WERI-Rb-1 (cell line): ENCODE data around the gene SCN2B.

Source experiments
- DNase-seq: peaks from one replicate; pipeline ENCODE4 v3.0.0-alpha.2; 2020
- H3K27ac ChIP-seq: fragments of 250-450 bp; sonication (Bioruptor Pico); 2 replicates; pipeline ENCODE4 v1.5.1; 2020; ENCODE audit warnings: mild to moderate bottlenecking, moderate library complexity
- H3K27me3 ChIP-seq: fragments of 250-450 bp; sonication (Bioruptor Pico); 2 replicates; pipeline ENCODE4 v1.5.1; 2021; ENCODE audit warnings: mild to moderate bottlenecking, low read depth, moderate library complexity; ENCODE audit not compliant: insufficient read depth, severe bottlenecking
- H3K36me3 ChIP-seq: fragments of 250-450 bp; sonication (Bioruptor Pico); 2 replicates; pipeline ENCODE4 v1.5.1; 2020; ENCODE audit warnings: mild to moderate bottlenecking, moderate library complexity
- H3K4me3 ChIP-seq: 2 replicates; pipeline ENCODE4 v1.5.1; 2011; ENCODE audit warnings: low read depth, mild to moderate bottlenecking, control low read depth, low read length
- H3K9me3 ChIP-seq: fragments of 250-450 bp; sonication (Bioruptor Pico); 2 replicates; pipeline ENCODE4 v1.5.1; 2021; ENCODE audit warnings: mild to moderate bottlenecking, moderate library complexity; ENCODE audit not compliant: severe bottlenecking
- TF ChIP-seq, protein P1 (sequence below): IDR thresholded peaks from 2 replicates; pipeline ENCODE4 v1.5.1; 2011; ENCODE audit warnings: low read depth, mild to moderate bottlenecking, control low read depth, inconsistent platforms, low read length

Gene SCN2B

GRCh38 chr11:118124929-118125535 lies 51.4 kb downstream of the SCN2B start:
- no peak overlapping the region for H3K4me3 ChIP-seq
- H3K27ac ChIP-seq: no peak overlapping the region
- TF ChIP-seq, protein P1, sequence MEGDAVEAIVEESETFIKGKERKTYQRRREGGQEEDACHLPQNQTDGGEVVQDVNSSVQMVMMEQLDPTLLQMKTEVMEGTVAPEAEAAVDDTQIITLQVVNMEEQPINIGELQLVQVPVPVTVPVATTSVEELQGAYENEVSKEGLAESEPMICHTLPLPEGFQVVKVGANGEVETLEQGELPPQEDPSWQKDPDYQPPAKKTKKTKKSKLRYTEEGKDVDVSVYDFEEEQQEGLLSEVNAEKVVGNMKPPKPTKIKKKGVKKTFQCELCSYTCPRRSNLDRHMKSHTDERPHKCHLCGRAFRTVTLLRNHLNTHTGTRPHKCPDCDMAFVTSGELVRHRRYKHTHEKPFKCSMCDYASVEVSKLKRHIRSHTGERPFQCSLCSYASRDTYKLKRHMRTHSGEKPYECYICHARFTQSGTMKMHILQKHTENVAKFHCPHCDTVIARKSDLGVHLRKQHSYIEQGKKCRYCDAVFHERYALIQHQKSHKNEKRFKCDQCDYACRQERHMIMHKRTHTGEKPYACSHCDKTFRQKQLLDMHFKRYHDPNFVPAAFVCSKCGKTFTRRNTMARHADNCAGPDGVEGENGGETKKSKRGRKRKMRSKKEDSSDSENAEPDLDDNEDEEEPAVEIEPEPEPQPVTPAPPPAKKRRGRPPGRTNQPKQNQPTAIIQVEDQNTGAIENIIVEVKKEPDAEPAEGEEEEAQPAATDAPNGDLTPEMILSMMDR: no peak
- H3K36me3 ChIP-seq: no peaks in the 10 kb centered on the region
- H3K9me3 ChIP-seq: peaks cover 2% of the 10 kb centered on the region
- DNase-seq: no peak
- no peaks in the 10 kb centered on the region for H3K27me3 ChIP-seq

GRCh38 chr11:118120793-118121192 lies 55.6 kb downstream of the SCN2B start:
- Histone ChIP-seq H3K36me3 (no peaks in the 10 kb centered on the region), H3K27ac (no peak overlapping the region), H3K27me3 (no peaks in the 10 kb centered on the region), H3K4me3 (no peak overlapping the region), H3K9me3 (peaks cover 3% of the 10 kb centered on the region)
- no peak for DNase-seq
- TF ChIP-seq, protein P1: no peak

GRCh38 chr11:118117790-118118601 lies 58.4 kb downstream of the SCN2B start:
- DNase-seq: no peak
- Histone ChIP-seq H3K9me3 (peaks cover 3% of the 10 kb centered on the region), H3K36me3 (no peaks in the 10 kb centered on the region), H3K27ac (no peak overlapping the region), H3K27me3 (no peaks in the 10 kb centered on the region), H3K4me3 (no peak overlapping the region)
- TF ChIP-seq, protein P1: no peak

GRCh38 chr11:118115048-118115447 lies 61.4 kb downstream of the SCN2B start:
- Histone ChIP-seq H3K27me3 (no peaks in the 10 kb centered on the region), H3K4me3 (no peak overlapping the region), H3K27ac (no peak overlapping the region), H3K36me3 (no peaks in the 10 kb centered on the region), H3K9me3 (peaks cover 1% of the 10 kb centered on the region)
- TF ChIP-seq, protein P1: no peak
- DNase-seq: no peak

DNA sequence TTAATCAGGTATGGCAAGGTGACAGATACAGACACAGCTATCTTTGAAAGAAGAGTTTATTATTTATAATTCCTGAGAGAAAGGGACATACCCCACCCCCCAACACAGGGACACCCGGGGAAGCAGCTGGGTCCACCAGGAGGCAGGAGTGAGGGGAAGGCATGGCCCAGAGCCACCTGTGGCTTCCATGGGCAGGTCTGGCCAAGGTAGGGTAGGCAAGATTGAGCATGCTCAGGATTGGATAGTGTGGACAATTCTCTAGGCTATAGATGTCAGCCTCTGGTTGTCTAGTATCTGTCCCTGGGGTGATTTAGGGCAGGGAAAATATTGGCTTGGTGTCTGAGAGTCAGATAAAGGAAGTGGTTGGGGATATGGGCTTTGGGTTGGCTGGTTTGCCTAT lies 62.2 kb downstream of the SCN2B start:
- TF ChIP-seq, protein P1: no peak
- Histone ChIP-seq H3K36me3 (no peaks in the 10 kb centered on the region), H3K27me3 (no peaks in the 10 kb centered on the region), H3K4me3 (no peak overlapping the region), H3K9me3 (no peaks in the 10 kb centered on the region), H3K27ac (no peak overlapping the region)
- no peak for DNase-seq
